HepG2 (cell line): Measurements from ENCODE around the gene SLIT3. TPM values are rescaled to one million over a fixed set of nuclear protein-coding genes. Genes with fewer than 3 reads are reported as not detected.
A peak's percentile ranks its signal among the peaks of the same experiment; 100 is the strongest.

ENCODE experiments used
- ATAC-seq: fragments of 200-7000 bp; cut with Tn5 transposase; 3 replicates; pipeline ENCODE4 v1.9.1; 2020; ENCODE audit warnings: mild to moderate bottlenecking, moderate library complexity
- BruUV-seq: library from RNA; stranded (reverse); fragments of 400-500 nt; replicated peaks from 2 replicates; lab custom pipeline; 2021; lab: Mats Ljungman, UMichigan
- CTCF ChIA-PET: fragments of 300-600 bp; formaldehyde crosslinking; extraction: SDS; loops from one replicate; lab custom pipeline; 2021; ENCODE audit warnings: low total read pairs, inconsistent platforms, low intra/inter-chr PET ratio; lab: Yijun Ruan, JAX
- POLR2A ChIA-PET: fragments of 350-600 bp; sonication (Branson Sonifier 250); formaldehyde crosslinking; loops from one replicate; lab custom pipeline; 2020; ENCODE audit warnings: antibody characterized with exemption, inconsistent platforms; lab: Yijun Ruan, JAX
- DNase-seq: peaks from one replicate; pipeline ENCODE4 v3.0.0-alpha.2; 2015; ENCODE audit warnings: low spot score
- FAIRE-seq: peaks from 3 replicates; lab custom pipeline; 2011; peaks lifted over from hg19 to GRCh38; lab: Jason Lieb, UNC
- H2AFZ ChIP-seq: one replicate; pipeline ENCODE4 v1.6.1; 2011; ENCODE audit warnings: low read length, inconsistent platforms
- H3K27ac ChIP-seq: fragments of 300-600 bp; 3 replicates; pipeline ENCODE4 v1.8.0; 2011; ENCODE audit warnings: mixed run types, mild to moderate bottlenecking, mixed read lengths, low read length, inconsistent platforms; ENCODE audit not compliant: insufficient read depth; ENCODE audit errors: extremely low read length
- H3K27me3 ChIP-seq, 2 experiments: fragments of 200-600 bp in 1 of 2; 2 replicates in 1 of 2; 3 replicates in 1 of 2; pipeline versions ENCODE4 v1.6.0 to v1.8.0; 2011; ENCODE audit warnings: low read length in 2 of 2, mild to moderate bottlenecking in 2 of 2, moderate library complexity in 2 of 2, inconsistent platforms in 1 of 2; ENCODE audit not compliant: insufficient read depth in 2 of 2, control insufficient read depth in 1 of 2
- H3K36me3 ChIP-seq, 2 experiments: fragments of 200-600 bp in 1 of 2; replicated peaks in 1 of 2; 2 replicates in 1 of 2; 3 replicates in 1 of 2; pipeline versions ENCODE4 v1.5.1 to v1.8.0; 2011; ENCODE audit warnings: low read length in 2 of 2, inconsistent platforms in 1 of 2; ENCODE audit not compliant: insufficient read depth in 2 of 2, control insufficient read depth in 1 of 2
- H3K4me1 ChIP-seq: 2 replicates; pipeline ENCODE4 v1.5.1; 2012; ENCODE audit warnings: low read length, inconsistent platforms; ENCODE audit not compliant: insufficient read depth
- H3K4me2 ChIP-seq: 2 replicates; pipeline ENCODE4 v1.6.0; 2011; ENCODE audit warnings: low read depth, low read length, inconsistent platforms
- H3K4me3 ChIP-seq, 3 experiments: fragments of 200-600 bp in 1 of 3; sonication (generic), shearing (Covaris generic) in 1 of 3; replicated peaks in 1 of 3; 2 replicates each; pipeline ENCODE4 v1.5.1; 2011 to 2016; ENCODE audit warnings: low read length in 3 of 3, inconsistent platforms in 2 of 3, low read depth in 2 of 3, mild to moderate bottlenecking in 2 of 3, control low read depth in 1 of 3, mixed read lengths in 1 of 3; ENCODE audit not compliant: insufficient read depth in 1 of 3
- H3K79me2 ChIP-seq: one replicate; pipeline ENCODE4 v1.6.1; 2011; ENCODE audit warnings: low read length, inconsistent platforms; ENCODE audit not compliant: insufficient read depth
- H3K9ac ChIP-seq: 2 replicates; pipeline ENCODE4 v1.6.0; 2011; ENCODE audit warnings: mild to moderate bottlenecking, low read depth, low read length, inconsistent platforms; ENCODE audit not compliant: insufficient read depth
- H3K9me3 ChIP-seq: 2 replicates; pipeline ENCODE4 v1.5.1; 2012; ENCODE audit warnings: mild to moderate bottlenecking, low read length
- H4K20me1 ChIP-seq: 2 replicates; pipeline ENCODE4 v1.6.0; 2011; ENCODE audit warnings: inconsistent platforms, mild to moderate bottlenecking, low read length, moderate library complexity; ENCODE audit not compliant: insufficient read depth
- CEBPB ChIP-seq: IDR thresholded peaks from 2 replicates; pipeline ENCODE4 v1.6.1; 2011; ENCODE audit warnings: low read depth, low read length, improper control_type of control experiment, borderline replicate concordance
- CEBPG ChIP-seq: IDR thresholded peaks from 2 replicates; pipeline ENCODE4 v1.6.1; 2016
- GABPB1 ChIP-seq: IDR thresholded peaks from 2 replicates; pipeline ENCODE4 v1.6.1; 2016; ENCODE audit warnings: mild to moderate bottlenecking, missing genetic modification reagents, moderate library complexity, missing compliant biosample characterization
- HDAC6 ChIP-seq: fragments of 200-600 bp; sonication (generic); IDR thresholded peaks from 2 replicates; pipeline ENCODE4 v1.7.0; 2017; ENCODE audit warnings: mild to moderate bottlenecking, antibody characterized with exemption, low read length, low read depth
- MZF1 ChIP-seq: sonication (generic); formaldehyde crosslinking; IDR thresholded peaks from 2 replicates; pipeline ENCODE4 v1.8.1; 2023; ENCODE audit warnings: mild to moderate bottlenecking, missing genetic modification reagents, borderline replicate concordance
- NR3C1 ChIP-seq: sonication (generic); formaldehyde crosslinking; IDR thresholded peaks from 2 replicates; pipeline ENCODE4 v1.4.0; 2020; ENCODE audit warnings: missing genetic modification reagents
- ZZZ3 ChIP-seq: sonication (generic); formaldehyde crosslinking; IDR thresholded peaks from 2 replicates; pipeline ENCODE4 v1.4.0; 2020; ENCODE audit warnings: missing genetic modification reagents, mild to moderate bottlenecking, borderline replicate concordance
- WGBS: methylation state at CpG from one replicate; pipeline ENCODE4 v1.1.6; 2017; ENCODE audit warnings: low lambda C conversion rate; 5-methylcytosine and 5-hydroxymethylcytosine counted together
- in situ Hi-C: cut with HindIII; loops from 2 replicates; pipeline ENCODE4 v1.10.0; 2017; ENCODE audit warnings: low pct_unique_long_range_greater_than_20kb; ENCODE audit not compliant: extremely low pct_ligation_motif_present
- intact Hi-C: fragments of 100-400 bp; cut with micrococcal nuclease; formaldehyde crosslinking; loops from one replicate; pipeline ENCODE4 v1.10.0; 2022; ENCODE audit not compliant: unreplicated experiment
- polyA plus RNA-seq, 8 experiments: library from polyadenylated mRNA; depleted of rRNA in 3 of 8; stranded (reverse) in 7 of 8; unstranded in 1 of 8; fragments of >200 nt; fragmentation: Illumina TruSeq in 4 of 8; extraction: Trizol in 4 of 8; gene quantifications; 2 replicates each; pipeline versions ENCODE4 v1.2.1 to v1.2.3, GENCODE V29; 2011 to 2016; ENCODE audit warnings: low read depth in 4 of 8, missing spikeins in 1 of 8, mixed read lengths in 1 of 8; ENCODE audit not compliant: insufficient read depth in 1 of 8
- total RNA-seq, 5 experiments: library from RNA; depleted of rRNA; stranded (reverse); fragments of >200 nt; fragmentation: Illumina TruSeq; extraction: Trizol; gene quantifications; 2 replicates each; pipeline ENCODE4 v1.2.3, GENCODE V29; 2016; ENCODE audit warnings: low read depth in 1 of 5

Gene SLIT3
- total and polyA plus RNA-seq, 2 of the 13 experiments (the other 11 are each of a cell fraction or from before 2014, with no cell fraction given) = not detected

DNA sequence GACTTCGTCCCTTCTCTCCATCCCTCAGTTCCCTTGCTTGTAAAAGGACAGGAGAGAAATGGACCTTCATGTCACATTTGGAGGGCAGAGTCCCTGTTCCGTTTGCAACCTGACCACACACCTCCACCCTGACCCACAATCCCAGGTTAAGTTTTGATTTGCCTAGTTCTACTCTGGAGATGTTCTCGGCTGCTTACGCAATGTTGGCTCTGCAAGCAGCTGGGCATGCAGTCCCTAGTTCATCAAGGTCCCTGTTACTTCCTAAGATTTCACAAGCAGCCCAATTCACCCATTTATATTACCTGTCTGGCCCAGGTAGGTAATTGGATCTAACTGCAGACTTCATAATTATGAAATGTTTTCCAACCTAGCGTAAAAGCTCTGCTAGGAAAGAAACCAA, 28.8 kb downstream of the SLIT3 start:
- TF ChIP-seq CEBPB (peak; percentile 70; the same call in 1 of the 2 replicates), CEBPG (CRISPR knock-in tag) (peak; percentile 26; the same call in 1 of the 2 replicates), ZZZ3 (CRISPR knock-in tag) (no peak)
- no peak overlapping the region for H3K4me3 ChIP-seq
- FAIRE-seq (no peak), DNase-seq (no peak), ATAC-seq (no peak)
- intact Hi-C loops = no loop called here
- no peaks in the 10 kb centered on the region for H3K9me3 ChIP-seq
- ChIA-PET CTCF (no interaction called here), POLR2A (no interaction called here)
- H3K4me1 ChIP-seq = no peaks in the 10 kb centered on the region
- no TSS peak for BruUV-seq
- no peaks in the 10 kb centered on the region for H3K79me2 ChIP-seq
- in situ Hi-C loops = no loop called here
- 25% methylated on average over 5 of the region's 5 CpGs for WGBS
- no peaks in the 10 kb centered on the region; a peak in 1 of 5 replicates for H3K27me3 ChIP-seq
- H4K20me1 ChIP-seq = no peaks in the 10 kb centered on the region
- no peak overlapping the region for H3K9ac ChIP-seq
- no peaks in the 10 kb centered on the region for H3K36me3 ChIP-seq
- H3K4me2 ChIP-seq = no peak overlapping the region
- H3K27ac ChIP-seq = no peak overlapping the region
- no peak overlapping the region for H2AFZ ChIP-seq

- Histone ChIP-seq H3K4me1 (no peaks in the 10 kb centered on the region), H3K27me3 (no peaks in the 10 kb centered on the region; a peak in 1 of 5 replicates), H3K9me3 (no peaks in the 10 kb centered on the region), H2AFZ (no peak overlapping the region)
- CTCF ChIA-PET = no interaction called here
- no TSS peak for BruUV-seq
- no peak for TF ChIP-seq HDAC6
- TF ChIP-seq NR3C1 (CRISPR knock-in tag) = no peak
- TF ChIP-seq MZF1 (CRISPR knock-in tag) = no peak
- TF ChIP-seq GABPB1 (CRISPR knock-in tag) = no peak
- TF ChIP-seq, all 625 proteins: peak for 0
- WGBS = 0% methylated on average over 2 of the region's 3 CpGs
- no peak for ATAC-seq
- Histone ChIP-seq H3K9ac (no peak overlapping the region), H4K20me1 (no peaks in the 10 kb centered on the region), H3K4me3 (no peak overlapping the region), H3K27ac (no peak overlapping the region), H3K79me2 (no peaks in the 10 kb centered on the region), H3K4me2 (no peak overlapping the region), H3K36me3 (no peaks in the 10 kb centered on the region)
- intact Hi-C loops = no loop called here
- DNase-seq = no peak
- POLR2A ChIA-PET = no interaction called here
- no peak for FAIRE-seq
- in situ Hi-C loops = no loop called here
These were observed 30.1 kb downstream of the SLIT3 start for GRCh38 chr5:169270827-169271226.
